Spleen (tissue), 11 donors: ENCODE data around the gene ACBD3. TPM values are rescaled to one million over a fixed set of nuclear protein-coding genes. Genes with fewer than 3 reads are reported as not detected.

Experiments used
- DNase-seq: peaks from one replicate; pipeline ENCODE4 v3.0.0-alpha.2; 2020
- H3K27ac ChIP-seq, 8 donors: fragments of 200-600 bp; sonication (generic) in 7 of 8; 1 replicate in 4 of 8; 2 replicates in 4 of 8; pipeline versions ENCODE4 v1.5.0 to v1.8.0; 2016 to 2021; ENCODE audit warnings: inconsistent platforms in 4 of 8, mild to moderate bottlenecking in 4 of 8, moderate library complexity in 1 of 8
- H3K27me3 ChIP-seq, 7 donors: fragments of 200-600 bp; sonication (generic) in 6 of 7; replicated peaks in 1 of 7; 1 replicate in 4 of 7; 2 replicates in 3 of 7; pipeline versions ENCODE4 v1.5.0 to v1.8.0; 2016 to 2021; ENCODE audit warnings: inconsistent platforms in 3 of 7, mild to moderate bottlenecking in 1 of 7
- H3K36me3 ChIP-seq, 6 donors: fragments of 200-600 bp; sonication (generic) in 5 of 6; 1 replicate in 4 of 6; 2 replicates in 2 of 6; pipeline versions ENCODE4 v1.5.0 to v1.8.0; 2016 to 2021; ENCODE audit warnings: inconsistent platforms in 2 of 6
- H3K4me1 ChIP-seq, 6 donors: fragments of 200-600 bp; sonication (generic) in 5 of 6; 1 replicate in 3 of 6; 2 replicates in 3 of 6; pipeline versions ENCODE4 v1.5.0 to v1.8.0; 2016 to 2021; ENCODE audit warnings: inconsistent platforms in 3 of 6
- H3K4me3 ChIP-seq, 8 donors: fragments of 200-600 bp; sonication (generic) in 7 of 8; 1 replicate in 4 of 8; 2 replicates in 4 of 8; pipeline versions ENCODE4 v1.5.0 to v1.8.0; 2016 to 2021; ENCODE audit warnings: inconsistent platforms in 4 of 8, mild to moderate bottlenecking in 4 of 8, moderate library complexity in 2 of 8
- H3K9me3 ChIP-seq, 8 donors: fragments of 200-600 bp; sonication (generic) in 7 of 8; 1 replicate in 4 of 8; 2 replicates in 4 of 8; pipeline versions ENCODE4 v1.5.0 to v1.8.0; 2016 to 2021; ENCODE audit warnings: inconsistent platforms in 4 of 8
- POLR2A ChIP-seq, 3 donors: fragments of 450-650 bp; IDR thresholded peaks; one replicate each; pipeline ENCODE4 v1.5.1; 2017; ENCODE audit warnings: antibody characterized with exemption in 3 of 3, mild to moderate bottlenecking in 1 of 3
- POLR2AphosphoS5 ChIP-seq, 3 donors: sonication (generic); formaldehyde crosslinking; IDR thresholded peaks; one replicate each; pipeline ENCODE4 v1.5.1; 2017; ENCODE audit warnings: antibody characterized with exemption in 3 of 3
- WGBS, 5 donors: extraction: QIAGEN DNeasy Blood & Tissue Kit in 3 of 5; methylation state at CpG; one replicate each; pipeline versions ENCODE4 v1.1.5 to v1.1.7; 2013 to 2018; 5-methylcytosine and 5-hydroxymethylcytosine counted together
- intact Hi-C: fragments of 100-400 bp; cut with DNase I; formaldehyde crosslinking; loops from one replicate; pipeline ENCODE4 v1.15.0; 2023; ENCODE audit warnings: low total_unique reads
- polyA plus RNA-seq, 3 donors: library from polyadenylated mRNA; stranded (reverse); fragments of 200-250 nt; gene quantifications; one replicate each; pipeline ENCODE4 v1.2.1, GENCODE V29; 2013
- total RNA-seq, 7 donors: library from RNA; depleted of rRNA in 3 of 7; stranded (reverse); fragments of >200 nt in 3 of 7; fragmentation: NEBNext Ultra II Directional in 4 of 7; extraction: Animal tissue kit (Norgen Biotek cat#: 25700) in 4 of 7; gene quantifications; one replicate each; pipeline versions ENCODE4 v1.1.0 to v1.2.1, GENCODE V29; 2016 to 2021
- TF ChIP-seq, protein P1 (sequence below), 11 experiments: fragments of 200-600 bp in 7 of 11; fragments of 450-650 bp in 4 of 11; sonication (generic) in 4 of 11; IDR thresholded peaks in 8 of 11; conservative IDR thresholded peaks in 3 of 11; 1 replicate in 7 of 11; 2 replicates in 4 of 11; pipeline versions ENCODE4 v1.4.0 to v1.8.0; 2016 to 2021; ENCODE audit warnings: antibody characterized with exemption in 11 of 11, inconsistent platforms in 4 of 11, mild to moderate bottlenecking in 1 of 11
- donor health status: healthy with polysubstance abuse.
- donor health status: DM: no; HTN: no; CAD: no; lungs with moderate emphysema.
- donor health status: DM: no; HTN: no; CAD: no.
- donor health status: Bipolar disorder and iron deficiency.
- donor health status: healthy.
- donor health status: DM: no; HTN: no; CAD: no.
- donor health status: DM: yes; HTN: yes; CAD: no.

The ACBD3 gene
- total and polyA plus RNA-seq, 10 donors: 6.1 to 43.0 (median 30.3) TPM

DNA sequence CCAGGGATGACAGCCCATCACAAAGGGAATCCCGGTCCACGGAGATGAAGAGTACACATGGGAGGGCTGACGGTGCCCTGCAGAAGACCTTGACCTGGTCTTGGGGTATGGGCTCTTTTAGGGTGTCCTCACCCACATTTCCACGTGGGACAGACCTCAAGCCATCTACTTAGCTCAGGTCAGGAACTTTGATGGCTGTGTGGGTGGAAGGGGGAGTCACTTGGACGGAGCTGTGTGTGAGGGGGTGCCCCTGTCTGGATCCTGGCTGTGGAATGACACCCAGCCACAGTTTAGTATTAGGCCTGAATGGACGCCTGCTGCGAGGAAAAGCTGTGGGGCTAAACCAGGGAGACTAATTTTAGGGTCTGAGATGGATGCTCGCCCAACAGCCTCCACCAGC, 26.0 kb upstream of the ACBD3 start:
- intact Hi-C loops: no loop called here
- H3K27ac ChIP-seq: no peak overlapping the region
- no peak overlapping the region for H3K4me3 ChIP-seq
- no peaks in the 10 kb centered on the region for H3K4me1 ChIP-seq
- WGBS, 5 donors: 89 to 95% (median 90%) methylated on average over 7 to 8 of the region's 8 CpGs
- no peaks in the 10 kb centered on the region for H3K9me3 ChIP-seq
- no peaks in the 10 kb centered on the region for H3K36me3 ChIP-seq
- no peaks in the 10 kb centered on the region for H3K27me3 ChIP-seq
- no peak for TF ChIP-seq POLR2AphosphoS5 (IDR thresholded peaks at IDR 0.05)
- TF ChIP-seq POLR2A (IDR thresholded peaks at IDR 0.05): no peak
- TF ChIP-seq, protein P1, sequence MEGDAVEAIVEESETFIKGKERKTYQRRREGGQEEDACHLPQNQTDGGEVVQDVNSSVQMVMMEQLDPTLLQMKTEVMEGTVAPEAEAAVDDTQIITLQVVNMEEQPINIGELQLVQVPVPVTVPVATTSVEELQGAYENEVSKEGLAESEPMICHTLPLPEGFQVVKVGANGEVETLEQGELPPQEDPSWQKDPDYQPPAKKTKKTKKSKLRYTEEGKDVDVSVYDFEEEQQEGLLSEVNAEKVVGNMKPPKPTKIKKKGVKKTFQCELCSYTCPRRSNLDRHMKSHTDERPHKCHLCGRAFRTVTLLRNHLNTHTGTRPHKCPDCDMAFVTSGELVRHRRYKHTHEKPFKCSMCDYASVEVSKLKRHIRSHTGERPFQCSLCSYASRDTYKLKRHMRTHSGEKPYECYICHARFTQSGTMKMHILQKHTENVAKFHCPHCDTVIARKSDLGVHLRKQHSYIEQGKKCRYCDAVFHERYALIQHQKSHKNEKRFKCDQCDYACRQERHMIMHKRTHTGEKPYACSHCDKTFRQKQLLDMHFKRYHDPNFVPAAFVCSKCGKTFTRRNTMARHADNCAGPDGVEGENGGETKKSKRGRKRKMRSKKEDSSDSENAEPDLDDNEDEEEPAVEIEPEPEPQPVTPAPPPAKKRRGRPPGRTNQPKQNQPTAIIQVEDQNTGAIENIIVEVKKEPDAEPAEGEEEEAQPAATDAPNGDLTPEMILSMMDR (IDR thresholded peaks at IDR 0.05 in 8 of 11, conservative IDR thresholded peaks at IDR 0.05 in 3 of 11): no peak
- no peak for DNase-seq

DNA sequence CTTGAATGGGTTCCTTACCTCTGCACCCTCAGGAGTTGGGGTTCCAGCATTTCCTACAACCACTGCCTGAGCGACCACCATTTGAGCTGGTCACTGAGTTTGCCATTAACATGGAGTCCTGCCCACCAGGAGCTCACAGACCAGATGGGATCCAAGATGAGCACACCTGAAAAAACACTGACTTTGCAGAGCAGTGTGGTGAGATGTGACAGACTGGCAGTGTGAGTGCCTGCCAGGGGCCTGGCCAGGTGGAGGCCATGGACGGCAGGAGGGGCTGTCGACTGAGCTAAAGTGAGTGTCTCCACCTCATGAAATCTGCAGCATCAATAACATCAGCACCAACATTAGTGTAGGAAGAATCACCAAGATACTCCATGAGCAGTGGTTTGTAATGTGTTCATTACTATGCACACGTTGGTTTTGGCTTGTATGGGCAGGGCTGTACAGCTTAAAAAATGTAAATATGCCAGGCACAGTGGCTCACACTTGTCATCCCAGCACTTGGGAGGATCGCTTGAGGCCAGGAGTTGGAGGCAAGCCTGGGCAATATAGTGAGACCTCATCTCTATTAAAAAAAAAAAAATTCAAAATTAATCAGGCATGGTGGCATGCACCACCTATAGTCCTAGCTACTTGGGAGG, 24.8 kb upstream of the ACBD3 start:
- H3K27me3 ChIP-seq: no peaks in the 10 kb centered on the region
- intact Hi-C loops: no loop called here
- H3K27ac ChIP-seq: no peak overlapping the region
- no peak overlapping the region for H3K4me3 ChIP-seq
- TF ChIP-seq, protein P1 (IDR thresholded peaks at IDR 0.05 in 8 of 11, conservative IDR thresholded peaks at IDR 0.05 in 3 of 11): no peak
- TF ChIP-seq POLR2A (IDR thresholded peaks at IDR 0.05): no peak
- TF ChIP-seq POLR2AphosphoS5 (IDR thresholded peaks at IDR 0.05): no peak
- no peak for DNase-seq
- H3K36me3 ChIP-seq: no peaks in the 10 kb centered on the region
- WGBS, 5 donors: 86 to 93% (median 91%) methylated on average over 5 of the region's 5 CpGs
- no peaks in the 10 kb centered on the region for H3K9me3 ChIP-seq
- H3K4me1 ChIP-seq: no peaks in the 10 kb centered on the region

DNA sequence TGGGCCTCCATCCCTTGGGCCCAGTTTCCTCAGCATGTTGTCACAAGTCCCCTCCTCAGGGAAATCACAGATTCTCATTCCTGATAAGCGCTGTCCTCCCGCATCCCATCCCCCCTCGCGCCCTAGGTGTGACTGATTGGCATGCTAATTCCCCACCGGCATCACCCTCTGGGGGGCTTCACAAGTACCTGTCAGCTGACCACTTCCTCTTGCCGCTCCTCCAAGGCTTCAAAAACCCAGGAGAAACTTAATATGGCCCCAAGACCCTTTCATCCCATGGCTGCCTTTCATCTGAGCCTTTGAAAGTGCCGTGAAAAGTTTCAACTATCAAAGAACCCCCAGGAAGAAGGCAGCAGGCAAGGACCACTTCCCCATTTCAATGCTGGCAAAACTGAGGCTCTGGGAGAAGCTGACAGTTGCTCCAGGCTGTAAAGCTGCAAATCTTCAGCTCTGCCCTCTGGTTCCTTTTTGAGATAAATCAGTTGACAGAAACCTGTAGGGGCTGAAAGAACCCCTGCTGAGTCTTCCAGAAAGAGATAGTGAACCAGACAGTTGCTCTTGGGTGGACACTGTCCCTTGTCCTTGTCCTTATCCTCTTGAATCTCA, 24.1 kb upstream of the ACBD3 start:
- Histone ChIP-seq H3K4me3 (no peak overlapping the region), H3K4me1 (no peaks in the 10 kb centered on the region), H3K27ac (no peak overlapping the region), H3K9me3 (no peaks in the 10 kb centered on the region), H3K27me3 (no peaks in the 10 kb centered on the region), H3K36me3 (no peaks in the 10 kb centered on the region)
- no peak for TF ChIP-seq POLR2AphosphoS5 (IDR thresholded peaks at IDR 0.05)
- TF ChIP-seq POLR2A (IDR thresholded peaks at IDR 0.05): no peak
- TF ChIP-seq, protein P1 (IDR thresholded peaks at IDR 0.05 in 8 of 11, conservative IDR thresholded peaks at IDR 0.05 in 3 of 11): no peak
- DNase-seq: no peak
- intact Hi-C loops: no loop called here
- WGBS, 5 donors: 80 to 83% (median 83%) methylated on average over 7 of the region's 7 CpGs

DNA sequence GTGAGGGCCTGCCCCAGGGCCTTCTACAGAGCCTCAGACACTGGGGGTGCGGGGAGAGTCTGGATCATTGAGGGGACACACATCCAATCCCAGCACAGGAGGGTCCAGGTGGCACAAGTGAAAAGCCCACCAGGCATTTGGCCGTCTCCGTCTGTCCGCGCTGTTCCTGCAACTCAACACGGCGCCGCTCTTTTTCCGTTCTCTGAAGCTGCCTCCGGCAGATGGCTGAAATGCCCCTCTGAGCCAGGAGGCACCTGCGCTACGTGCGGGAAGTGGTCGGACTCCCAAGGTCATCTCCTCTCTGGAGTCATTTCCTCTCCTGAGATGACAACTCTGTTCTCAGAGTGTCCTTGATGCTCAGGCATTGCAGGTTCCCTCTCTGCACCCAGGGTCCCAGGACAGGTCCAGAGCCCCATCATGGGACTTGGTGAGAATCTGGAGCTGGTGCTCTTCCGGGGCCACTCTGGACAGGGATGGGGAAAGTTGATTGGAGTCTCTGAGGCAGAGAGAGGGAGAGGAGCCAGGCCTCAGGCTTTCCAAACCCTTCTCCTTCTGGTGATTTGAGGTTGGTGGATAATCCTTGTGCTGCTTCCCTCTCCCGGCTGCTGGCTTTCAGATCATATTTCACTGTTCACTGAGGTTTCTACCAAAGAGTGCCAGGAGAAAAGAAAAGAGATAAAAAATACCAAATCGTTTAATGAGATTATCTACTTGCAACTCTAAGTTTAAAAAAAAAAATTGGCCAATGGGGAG, 22.9 kb upstream of the ACBD3 start:
- intact Hi-C loops: no loop called here
- no peak for TF ChIP-seq POLR2A (IDR thresholded peaks at IDR 0.05)
- TF ChIP-seq, protein P1 (IDR thresholded peaks at IDR 0.05 in 8 of 11, conservative IDR thresholded peaks at IDR 0.05 in 3 of 11): no peak
- peak in 2 of 3 donors; percentile 8 to 23 for TF ChIP-seq POLR2AphosphoS5 (IDR thresholded peaks at IDR 0.05)
- 68 to 83% (median 77%) methylated on average over 17 of the region's 17 CpGs for WGBS, 5 donors
- DNase-seq: no peak
- H3K4me3 ChIP-seq: no peak overlapping the region
- no peaks in the 10 kb centered on the region for H3K36me3 ChIP-seq
- H3K9me3 ChIP-seq: no peaks in the 10 kb centered on the region
- no peaks in the 10 kb centered on the region for H3K27me3 ChIP-seq
- H3K4me1 ChIP-seq: no peaks in the 10 kb centered on the region
- H3K27ac ChIP-seq: no peak overlapping the region
